HL-60 (cell line): Measurements from ENCODE around the gene ONECUT1.

Source experiments
- CTCF ChIP-seq: IDR thresholded peaks from one replicate; pipeline ENCODE4 v1.5.1; 2011; ENCODE audit warnings: low read length, control low read depth, inconsistent platforms; ENCODE audit not compliant: insufficient read depth
- POLR2AphosphoS5 ChIP-seq: IDR thresholded peaks from 2 replicates; pipeline ENCODE4 v1.6.1; 2012; ENCODE audit warnings: low read depth
- SPI1 ChIP-seq: IDR thresholded peaks from 2 replicates; pipeline ENCODE4 v1.6.1; 2012; ENCODE audit warnings: low read depth, mild to moderate bottlenecking, borderline replicate concordance

GRCh38 chr15:52718551-52718950 lies 71.6 kb downstream of the ONECUT1 start:
- TF ChIP-seq POLR2AphosphoS5 (no peak), CTCF (no peak), SPI1 (no peak)
